SU-DHL-6 (cell line): ENCODE data around the gene CLDN17.

Experiments used
- H2AFZ ChIP-seq: fragments of 200-600 bp; sonication (generic); 2 replicates; pipeline ENCODE4 v1.6.1; 2014; ENCODE audit warnings: low read depth, mild to moderate bottlenecking, moderate library complexity, mixed read lengths, antibody characterized with exemption, low read length; ENCODE audit not compliant: severe bottlenecking
- H3F3A ChIP-seq: fragments of 200-600 bp; shearing (Covaris generic); 2 replicates; pipeline ENCODE4 v1.6.0; 2016; ENCODE audit warnings: antibody characterized with exemption, mild to moderate bottlenecking; ENCODE audit not compliant: insufficient read depth
- H3K27ac ChIP-seq: fragments of 200-600 bp; sonication (generic); 2 replicates; pipeline ENCODE4 v1.5.1; 2016; ENCODE audit warnings: low read depth, mild to moderate bottlenecking, low read length, moderate library complexity, mixed read lengths
- H3K27me3 ChIP-seq: fragments of 200-600 bp; sonication (generic), shearing (Covaris generic); 2 replicates; pipeline ENCODE4 v1.6.0; 2014; ENCODE audit warnings: mild to moderate bottlenecking, low read length
- H3K36me3 ChIP-seq: fragments of 200-600 bp; sonication (generic); 2 replicates; pipeline ENCODE4 v1.6.1; 2014; ENCODE audit warnings: mild to moderate bottlenecking, low read length, mixed read lengths
- H3K4me2 ChIP-seq: fragments of 300-600, 200-600 bp; shearing (Covaris generic), sonication (generic); 2 replicates; pipeline ENCODE4 v1.6.0; 2014; ENCODE audit warnings: low read length, low read depth, mild to moderate bottlenecking; ENCODE audit not compliant: poor library complexity, severe bottlenecking
- H3K4me3 ChIP-seq: fragments of 200-600 bp; sonication (generic); 2 replicates; pipeline ENCODE4 v1.5.1; 2014; ENCODE audit warnings: antibody characterized with exemption, low read length, mild to moderate bottlenecking, mixed read lengths; ENCODE audit not compliant: insufficient read depth, poor library complexity, severe bottlenecking
- H3K79me2 ChIP-seq: fragments of 200-600 bp; sonication (generic); 2 replicates; pipeline ENCODE4 v1.6.1; 2014; ENCODE audit warnings: mild to moderate bottlenecking, low read length, moderate library complexity; ENCODE audit not compliant: insufficient read depth
- H3K9ac ChIP-seq: fragments of 200-600 bp; sonication (generic); 2 replicates; pipeline ENCODE4 v1.7.0; 2014; ENCODE audit warnings: mild to moderate bottlenecking, low read length
- H3K9me2 ChIP-seq: fragments of 200-600 bp; sonication (generic); replicated peaks from 2 replicates; pipeline ENCODE4 v1.6.1; 2014; ENCODE audit warnings: low read length; ENCODE audit not compliant: insufficient read depth
- H3K9me3 ChIP-seq: fragments of 200-600 bp; sonication (generic); 2 replicates; pipeline ENCODE4 v1.6.1; 2014; ENCODE audit warnings: low read length, mixed read lengths; ENCODE audit not compliant: insufficient read depth
- H4K20me1 ChIP-seq: fragments of 200-600 bp; sonication (generic); 2 replicates; pipeline ENCODE4 v1.6.1; 2014; ENCODE audit warnings: low read depth, mild to moderate bottlenecking, antibody characterized with exemption, low read length, moderate library complexity, mixed read lengths
- CTCF ChIP-seq: fragments of 200-600 bp; sonication (generic); IDR thresholded peaks from one replicate; pipeline ENCODE4 v1.5.1; 2017; ENCODE audit warnings: antibody characterized with exemption, mild to moderate bottlenecking, low read length, moderate library complexity; ENCODE audit not compliant: insufficient read depth, poor library complexity, severe bottlenecking
- EZH2phosphoT487 ChIP-seq: fragments of 200-600 bp; sonication (generic), shearing (Covaris generic); conservative IDR thresholded peaks from 2 replicates; pipeline ENCODE4 v1.6.1; 2018; ENCODE audit warnings: mild to moderate bottlenecking, antibody characterized with exemption, low read length, moderate library complexity, mixed read lengths

The CLDN17 gene

GRCh38 chr21:30129246-30129645 is 37.4 kb downstream of the CLDN17 start:
- Histone ChIP-seq H3F3A (no peaks in the 10 kb centered on the region), H3K4me2 (no peak overlapping the region), H2AFZ (no peak overlapping the region), H3K27me3 (no peaks in the 10 kb centered on the region), H3K27ac (no peak overlapping the region), H3K9me2 (no peaks in the 10 kb centered on the region), H3K79me2 (no peaks in the 10 kb centered on the region), H3K36me3 (no peaks in the 10 kb centered on the region), H3K9me3 (no peaks in the 10 kb centered on the region), H4K20me1 (no peaks in the 10 kb centered on the region), H3K4me3 (no peak overlapping the region), H3K9ac (no peak overlapping the region)
- TF ChIP-seq EZH2phosphoT487: no peak
- TF ChIP-seq CTCF: no peak

- Histone ChIP-seq H3K4me3 (no peak overlapping the region), H4K20me1 (no peaks in the 10 kb centered on the region), H3K9me3 (no peaks in the 10 kb centered on the region), H3K27me3 (no peaks in the 10 kb centered on the region), H3F3A (no peaks in the 10 kb centered on the region), H3K9ac (no peak overlapping the region), H2AFZ (no peak overlapping the region), H3K27ac (no peak overlapping the region), H3K79me2 (no peaks in the 10 kb centered on the region), H3K9me2 (no peaks in the 10 kb centered on the region), H3K36me3 (no peaks in the 10 kb centered on the region), H3K4me2 (no peak overlapping the region)
- TF ChIP-seq CTCF: no peak
- no peak for TF ChIP-seq EZH2phosphoT487
Measured at GRCh38 chr21:30126576-30126975, 40.0 kb downstream of the CLDN17 start.

GRCh38 chr21:30117631-30118030 is 49.0 kb downstream of the CLDN17 start:
- H2AFZ ChIP-seq: no peak overlapping the region
- no peak overlapping the region for H3K27ac ChIP-seq
- H4K20me1 ChIP-seq: no peaks in the 10 kb centered on the region
- no peaks in the 10 kb centered on the region for H3F3A ChIP-seq
- no peaks in the 10 kb centered on the region; the same call in 1 of the 2 replicates for H3K9me2 ChIP-seq
- no peak overlapping the region for H3K4me3 ChIP-seq
- no peaks in the 10 kb centered on the region for H3K36me3 ChIP-seq
- no peaks in the 10 kb centered on the region for H3K79me2 ChIP-seq
- no peaks in the 10 kb centered on the region for H3K27me3 ChIP-seq
- no peak for TF ChIP-seq CTCF
- no peak for TF ChIP-seq EZH2phosphoT487
- H3K9ac ChIP-seq: no peak overlapping the region
- H3K9me3 ChIP-seq: no peaks in the 10 kb centered on the region
- no peak overlapping the region for H3K4me2 ChIP-seq
